ENCODE measurements around the gene TRAK1.

The TRAK1 gene

GRCh38 chr3:42262525-42262924 is 171.4 kb downstream of the TRAK1 start:
- no peak for DNase-seq

DNA sequence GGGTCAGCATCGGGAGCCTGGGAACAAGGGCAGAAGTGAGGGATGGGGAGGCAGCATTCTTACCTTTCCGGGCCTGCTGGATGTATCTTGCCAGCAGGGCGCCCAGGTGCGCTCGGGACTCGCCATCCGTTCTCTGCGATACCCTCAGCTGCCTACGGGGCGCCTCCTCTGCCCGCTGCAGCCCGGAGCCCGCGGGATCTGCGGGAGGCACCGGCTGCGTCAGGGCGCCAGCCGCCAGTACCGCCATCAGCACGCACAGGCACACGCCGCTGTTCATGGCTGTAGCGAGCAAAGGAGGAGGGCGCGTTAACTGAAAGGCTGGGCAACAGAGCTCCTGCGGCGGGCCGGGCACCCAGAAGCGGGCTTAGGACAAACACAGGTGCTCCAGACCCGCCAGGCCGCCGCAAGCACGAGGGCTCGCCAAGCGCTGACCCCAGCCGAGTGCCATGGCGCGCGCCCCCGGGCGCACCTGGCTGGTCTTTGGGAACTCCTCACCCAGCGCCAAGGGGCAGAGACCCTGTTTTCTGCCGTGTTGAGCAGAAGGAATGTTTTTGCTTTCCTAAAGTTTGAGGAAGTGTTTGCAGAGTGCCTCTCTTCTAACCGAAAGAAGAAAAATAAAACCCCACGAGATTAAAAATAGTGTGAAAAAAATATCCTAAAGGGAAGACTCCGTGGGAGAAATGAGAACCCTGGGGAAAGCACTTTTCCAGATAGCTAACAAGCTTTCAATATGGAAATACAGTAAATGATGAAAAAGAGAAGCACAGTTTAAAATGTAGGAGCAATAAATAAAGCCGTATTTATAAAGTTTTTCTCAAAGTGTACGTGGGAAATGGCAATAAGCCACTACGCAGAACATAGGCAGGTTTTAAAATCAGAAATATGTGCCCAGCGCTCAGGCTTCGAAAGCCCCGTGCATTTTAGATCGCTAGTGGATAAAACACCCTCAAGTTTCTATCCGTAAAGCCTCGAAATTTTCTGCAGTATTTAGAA is 172.5 kb downstream of the TRAK1 start:
- no peak for DNase-seq

DNA sequence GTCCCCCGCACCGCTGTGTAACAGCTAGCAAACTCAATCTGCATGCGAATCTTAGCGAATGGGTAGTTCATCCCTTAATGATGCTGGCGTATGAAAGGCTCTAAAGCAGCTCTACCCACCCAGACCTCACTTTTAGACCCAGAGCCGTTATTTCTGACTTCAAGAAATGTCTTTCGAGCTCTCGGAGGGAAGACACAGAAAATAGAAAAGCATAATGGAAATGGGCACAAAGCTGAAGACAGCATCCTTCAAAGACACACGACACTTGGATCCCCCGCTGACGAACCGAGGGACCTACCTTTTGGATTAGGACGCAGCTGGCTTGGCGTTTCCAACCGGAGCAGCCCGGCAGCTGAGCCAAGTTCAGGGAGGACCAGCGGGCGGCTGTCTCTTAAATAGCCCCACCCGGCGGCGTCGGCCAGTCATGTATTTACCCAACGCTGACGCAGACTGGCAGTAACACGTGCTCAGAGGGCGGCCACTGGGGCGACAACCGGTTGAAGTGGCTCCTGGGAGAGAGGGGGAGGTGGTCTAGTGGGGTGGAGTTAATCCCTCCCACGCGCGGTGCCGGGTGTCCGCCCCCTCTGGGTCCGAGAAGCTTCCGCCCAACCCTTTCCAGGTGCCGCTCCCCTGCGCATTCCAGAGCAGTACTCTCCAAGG is 173.4 kb downstream of the TRAK1 start:
- peak; percentile 23 for DNase-seq

- DNase-seq: no peak
Measured at GRCh38 chr3:42265059-42265991, 174.2 kb downstream of the TRAK1 start.

DNA sequence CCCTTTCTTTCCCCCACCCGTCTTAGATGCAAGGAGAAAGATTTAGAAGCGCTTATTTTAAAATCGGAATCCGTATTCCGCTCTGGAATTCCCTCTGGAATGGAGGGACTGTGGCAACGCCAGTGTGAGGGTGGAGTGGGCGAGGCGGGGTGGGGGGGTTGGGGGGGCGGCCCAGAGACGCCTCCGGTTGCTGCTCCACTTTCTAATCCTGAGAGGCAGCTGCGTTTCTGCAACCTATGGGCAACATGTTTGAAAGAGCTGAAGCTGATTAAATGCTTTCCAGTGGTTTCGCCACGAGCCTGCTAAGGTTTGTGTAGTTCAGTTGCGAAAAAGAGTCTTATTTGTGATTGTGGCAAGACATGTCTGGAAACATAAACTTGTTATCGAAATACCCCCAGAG is 174.9 kb downstream of the TRAK1 start, which contains the start of gene CCK:
Gene CCK (minus strand): TSS at position 101 of the 400 bp plus-strand sequence. CDS start 2,555 bp downstream, outside the sequence.
- DNase-seq: no peak

DNA sequence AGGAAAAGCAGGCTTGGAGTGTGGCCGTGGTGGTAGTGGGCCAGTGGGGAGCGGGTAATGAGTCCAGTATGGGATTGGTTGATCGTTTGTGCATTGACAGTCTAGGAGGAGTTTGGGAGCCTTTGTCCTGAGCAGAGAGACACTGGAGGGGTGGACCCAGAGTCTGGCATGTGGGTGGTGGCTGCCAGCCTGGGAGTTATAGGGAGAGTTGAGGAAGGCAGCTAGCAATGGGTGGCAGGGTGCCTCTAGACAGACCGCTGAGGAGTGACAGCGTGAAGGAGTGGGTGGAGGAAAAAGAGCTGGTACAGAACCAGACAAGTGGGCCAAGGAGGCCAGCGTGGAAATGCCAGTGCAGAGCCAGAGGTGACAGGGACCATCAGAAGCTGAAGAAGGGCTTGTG is 176.7 kb downstream of the TRAK1 start:
- DNase-seq: no peak

GRCh38 chr3:42269647-42270046 is 178.5 kb downstream of the TRAK1 start:
- DNase-seq: no peak

- no peak for DNase-seq
Measured at GRCh38 chr3:42270561-42270960, 179.4 kb downstream of the TRAK1 start.

GRCh38 chr3:42271786-42272185 is 180.6 kb downstream of the TRAK1 start:
- DNase-seq: no peak

GRCh38 chr3:42273361-42273760 is 182.2 kb downstream of the TRAK1 start:
- DNase-seq: no peak

DNA sequence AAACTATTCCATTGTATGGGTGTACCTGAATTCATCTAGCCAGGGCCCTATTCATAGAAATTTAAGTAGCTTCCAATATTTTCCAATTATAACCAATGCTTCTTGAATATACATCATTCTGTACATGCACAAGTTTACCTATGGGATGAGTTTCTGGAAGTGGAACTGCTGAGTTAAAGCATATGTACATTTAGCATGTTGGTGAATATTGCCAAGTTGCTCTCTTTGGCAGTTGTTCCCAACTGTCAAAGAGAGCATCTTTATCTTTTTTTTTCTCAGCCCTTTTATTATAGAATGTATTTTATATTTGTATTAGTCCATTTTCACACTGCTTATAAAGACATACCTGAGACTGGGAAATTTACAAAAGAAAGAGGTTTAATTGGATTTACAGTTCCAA is 183.1 kb downstream of the TRAK1 start:
- no peak for DNase-seq

DNA sequence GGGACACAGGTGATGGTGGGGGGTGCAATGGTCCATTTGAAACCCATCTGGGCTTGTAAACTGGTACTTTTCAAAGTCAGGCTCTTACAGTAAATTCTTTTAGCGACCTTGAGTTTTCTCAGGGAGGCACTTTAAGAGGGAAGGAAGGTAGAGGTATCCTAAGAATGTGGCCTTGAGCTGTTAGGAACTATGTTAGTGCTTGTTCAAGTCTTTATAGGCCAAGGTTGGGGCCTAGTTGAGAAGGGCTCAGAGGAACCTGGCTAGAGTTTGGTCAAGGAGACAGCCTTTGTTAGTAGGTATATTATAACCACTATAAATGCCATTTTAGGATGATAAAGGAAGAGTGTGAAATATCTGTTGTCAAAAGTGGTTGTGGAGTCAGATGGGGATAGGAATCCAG is 184.1 kb downstream of the TRAK1 start:
- DNase-seq: no peak
